ENCODE data around the gene H2AZ2. TPM values are rescaled to one million over a fixed set of nuclear protein-coding genes. Genes with fewer than 3 reads are reported as not detected.
"Not testable (repeated sequence)": the region's sequence is repeated elsewhere in the genome, so short reads cannot be mapped to it uniquely, and the experiment has no call there.

The H2AZ2 gene
- total RNA-seq, 1 donor from 2014 or later: 92.3 TPM

GRCh38 chr7:44871918-44872317, 24.0 kb upstream of the H2AZ2 start:
- not testable (repeated sequence) for DNase-seq (ENCODE audit: low spot score)

- DNase-seq (ENCODE audit: low spot score): not testable (repeated sequence)
Measured at GRCh38 chr7:44870780-44871179, 22.9 kb upstream of the H2AZ2 start.

GRCh38 chr7:44870336-44870735, 22.4 kb upstream of the H2AZ2 start:
- not testable (repeated sequence) for DNase-seq (ENCODE audit: low spot score)

- DNase-seq (ENCODE audit: low spot score): no peak
Measured at GRCh38 chr7:44867073-44867995, 19.4 kb upstream of the H2AZ2 start.

GRCh38 chr7:44861949-44862348, 14.1 kb upstream of the H2AZ2 start:
- not testable (repeated sequence) for DNase-seq (ENCODE audit: low spot score)

GRCh38 chr7:44858161-44858560, 10.3 kb upstream of the H2AZ2 start:
- DNase-seq (ENCODE audit: low spot score): no peak

- no peak for DNase-seq (ENCODE audit: low spot score)
Measured at GRCh38 chr7:44854644-44855364, 6.9 kb upstream of the H2AZ2 start.

GRCh38 chr7:44853391-44853790, 5.5 kb upstream of the H2AZ2 start:
- no peak for DNase-seq (ENCODE audit: low spot score)

GRCh38 chr7:44852590-44852989, 4.7 kb upstream of the H2AZ2 start:
- no peak for DNase-seq (ENCODE audit: low spot score)

GRCh38 chr7:44849885-44850544, 2.1 kb upstream of the H2AZ2 start:
- DNase-seq (ENCODE audit: low spot score): no peak

GRCh38 chr7:44849259-44849884, 1.5 kb upstream of the H2AZ2 start:
- no peak for DNase-seq (ENCODE audit: low spot score)

- DNase-seq (ENCODE audit: low spot score): peak; percentile 95
Measured at GRCh38 chr7:44847509-44847919, 373 bp downstream of the H2AZ2 start.

GRCh38 chr7:44846816-44847508, 925 bp downstream of the H2AZ2 start:
- no peak for DNase-seq (ENCODE audit: low spot score)

- DNase-seq (ENCODE audit: low spot score): not testable (repeated sequence)
Measured at GRCh38 chr7:44846390-44846789, 1.5 kb downstream of the H2AZ2 start.

GRCh38 chr7:44845451-44845850, 2.4 kb downstream of the H2AZ2 start:
- DNase-seq (ENCODE audit: low spot score): no peak

GRCh38 chr7:44843440-44843839, 4.4 kb downstream of the H2AZ2 start:
- DNase-seq (ENCODE audit: low spot score): peak; percentile 12

- peak; percentile 49 for DNase-seq (ENCODE audit: low spot score)
Measured at GRCh38 chr7:44842675-44843074, 5.2 kb downstream of the H2AZ2 start.

GRCh38 chr7:44838751-44839150, 9.1 kb downstream of the H2AZ2 start:
- DNase-seq (ENCODE audit: low spot score): no peak

GRCh38 chr7:44827567-44827966, 20.3 kb downstream of the H2AZ2 start:
- DNase-seq (ENCODE audit: low spot score): no peak

GRCh38 chr7:44824894-44825526, 22.9 kb downstream of the H2AZ2 start:
- peak; percentile 62 for DNase-seq (ENCODE audit: low spot score)

Measured in mesenteric fat pad (tissue), 1 donor.